ENCODE data around the gene NR2F2.
A peak's percentile ranks its signal among the peaks of the same experiment; 100 is the strongest.

NR2F2 gene

DNA sequence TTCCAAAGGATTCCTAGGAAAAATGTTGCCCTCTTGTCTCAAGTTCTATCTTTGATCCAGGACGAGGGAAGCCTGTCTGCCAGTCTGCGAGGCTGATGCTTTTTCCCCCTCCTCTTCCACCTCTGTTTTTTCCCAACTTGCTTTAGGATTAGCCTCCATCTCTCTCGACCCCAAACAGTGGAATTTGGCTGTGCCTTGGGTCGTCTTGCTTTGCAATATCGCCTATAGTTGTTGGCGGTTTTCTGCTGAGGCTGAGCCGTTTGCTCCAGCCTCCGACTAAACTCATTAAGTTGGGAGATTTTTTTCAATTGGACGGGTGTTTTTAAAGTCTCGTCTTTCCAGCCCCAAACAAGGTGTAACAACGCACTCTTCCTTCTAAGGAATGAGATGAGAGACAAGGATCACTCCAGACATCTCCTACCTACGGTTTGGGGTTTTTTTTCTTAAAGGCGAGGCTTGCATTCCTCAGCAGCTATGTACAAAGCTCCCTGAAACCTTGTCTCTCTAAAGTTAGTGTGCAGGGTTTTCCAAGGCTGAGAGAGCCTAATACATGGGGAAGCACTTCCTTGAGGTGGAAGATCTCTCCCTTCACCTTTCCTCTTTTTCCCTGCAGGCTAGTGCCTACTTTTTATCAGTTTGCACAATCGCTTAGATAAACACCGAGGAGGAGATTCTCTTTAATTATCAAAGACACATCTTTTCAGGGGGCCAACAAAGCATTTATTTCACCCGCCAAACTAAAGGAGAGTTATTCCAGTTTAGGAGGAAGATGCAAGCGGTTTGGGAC, 4.8 kb upstream of the NR2F2 start:
- in situ Hi-C loops (cut with HindIII; ENCODE audit: low sequenced_read_pairs), result loop anchor here (10.0 to 25.0 kb wide), 3 partner anchors 912 to 1663 kb away; no protein-coding TSS in a partner anchor
- TF ChIP-seq, protein P1, sequence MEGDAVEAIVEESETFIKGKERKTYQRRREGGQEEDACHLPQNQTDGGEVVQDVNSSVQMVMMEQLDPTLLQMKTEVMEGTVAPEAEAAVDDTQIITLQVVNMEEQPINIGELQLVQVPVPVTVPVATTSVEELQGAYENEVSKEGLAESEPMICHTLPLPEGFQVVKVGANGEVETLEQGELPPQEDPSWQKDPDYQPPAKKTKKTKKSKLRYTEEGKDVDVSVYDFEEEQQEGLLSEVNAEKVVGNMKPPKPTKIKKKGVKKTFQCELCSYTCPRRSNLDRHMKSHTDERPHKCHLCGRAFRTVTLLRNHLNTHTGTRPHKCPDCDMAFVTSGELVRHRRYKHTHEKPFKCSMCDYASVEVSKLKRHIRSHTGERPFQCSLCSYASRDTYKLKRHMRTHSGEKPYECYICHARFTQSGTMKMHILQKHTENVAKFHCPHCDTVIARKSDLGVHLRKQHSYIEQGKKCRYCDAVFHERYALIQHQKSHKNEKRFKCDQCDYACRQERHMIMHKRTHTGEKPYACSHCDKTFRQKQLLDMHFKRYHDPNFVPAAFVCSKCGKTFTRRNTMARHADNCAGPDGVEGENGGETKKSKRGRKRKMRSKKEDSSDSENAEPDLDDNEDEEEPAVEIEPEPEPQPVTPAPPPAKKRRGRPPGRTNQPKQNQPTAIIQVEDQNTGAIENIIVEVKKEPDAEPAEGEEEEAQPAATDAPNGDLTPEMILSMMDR (IDR thresholded peaks at IDR 0.05; ENCODE audit: low read depth, low read length, missing control alignments), result no peak
- no peak for DNase-seq (ENCODE audit: low read depth)
- peak overlapping the region; percentile 89 for H3K4me3 ChIP-seq (ENCODE audit: low read depth, low read length)

- H3K4me3 ChIP-seq (ENCODE audit: low read depth, low read length), result peak overlapping the region; percentile 89
- TF ChIP-seq, protein P1 (IDR thresholded peaks at IDR 0.05; ENCODE audit: low read depth, low read length, missing control alignments), result no peak
- in situ Hi-C loops (cut with HindIII; ENCODE audit: low sequenced_read_pairs), result loop anchor here (10.0 to 25.0 kb wide), 3 partner anchors 911 to 1664 kb away; no protein-coding TSS in a partner anchor
- no peak for DNase-seq (ENCODE audit: low read depth)
These were observed 4.0 kb upstream of the NR2F2 start for GRCh38 chr15:96326328-96327154.

DNA sequence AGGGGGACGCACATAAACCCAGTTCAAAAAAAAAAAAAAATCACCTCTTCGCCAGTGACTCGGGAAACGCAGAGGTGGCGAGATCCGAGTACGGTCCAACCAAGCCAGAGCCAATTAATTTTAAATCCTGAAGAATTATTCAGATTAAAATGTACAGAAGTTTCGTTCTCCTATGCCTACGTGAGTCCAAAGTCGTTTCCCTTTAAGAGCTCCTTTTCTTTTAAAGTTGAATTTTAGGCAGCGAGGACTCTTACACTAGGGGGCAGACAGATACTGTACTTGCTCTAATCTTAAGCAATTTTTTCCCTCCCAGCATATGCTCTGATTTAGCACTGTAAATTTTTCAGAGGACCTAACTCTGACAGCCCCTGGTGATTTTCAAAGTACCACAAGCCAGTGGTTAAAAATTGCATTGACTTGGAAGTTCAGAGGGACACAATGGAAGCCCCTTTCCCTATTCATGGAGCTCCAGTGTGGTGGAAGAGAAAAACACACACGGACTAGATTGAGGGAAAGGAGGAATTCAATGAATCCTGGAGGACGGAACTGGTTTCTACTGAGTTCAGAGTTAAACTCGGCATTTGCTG, 3.3 kb upstream of the NR2F2 start:
- in situ Hi-C loops (cut with HindIII; ENCODE audit: low sequenced_read_pairs), result loop anchor here (10.0 to 25.0 kb wide), 3 partner anchors 910 to 1665 kb away; no protein-coding TSS in a partner anchor
- TF ChIP-seq, protein P1 (IDR thresholded peaks at IDR 0.05; ENCODE audit: low read depth, low read length, missing control alignments), result peak; percentile 81
- DNase-seq (ENCODE audit: low read depth), result peak; percentile 91
- peak overlapping the region; percentile 89 for H3K4me3 ChIP-seq (ENCODE audit: low read depth, low read length)

DNA sequence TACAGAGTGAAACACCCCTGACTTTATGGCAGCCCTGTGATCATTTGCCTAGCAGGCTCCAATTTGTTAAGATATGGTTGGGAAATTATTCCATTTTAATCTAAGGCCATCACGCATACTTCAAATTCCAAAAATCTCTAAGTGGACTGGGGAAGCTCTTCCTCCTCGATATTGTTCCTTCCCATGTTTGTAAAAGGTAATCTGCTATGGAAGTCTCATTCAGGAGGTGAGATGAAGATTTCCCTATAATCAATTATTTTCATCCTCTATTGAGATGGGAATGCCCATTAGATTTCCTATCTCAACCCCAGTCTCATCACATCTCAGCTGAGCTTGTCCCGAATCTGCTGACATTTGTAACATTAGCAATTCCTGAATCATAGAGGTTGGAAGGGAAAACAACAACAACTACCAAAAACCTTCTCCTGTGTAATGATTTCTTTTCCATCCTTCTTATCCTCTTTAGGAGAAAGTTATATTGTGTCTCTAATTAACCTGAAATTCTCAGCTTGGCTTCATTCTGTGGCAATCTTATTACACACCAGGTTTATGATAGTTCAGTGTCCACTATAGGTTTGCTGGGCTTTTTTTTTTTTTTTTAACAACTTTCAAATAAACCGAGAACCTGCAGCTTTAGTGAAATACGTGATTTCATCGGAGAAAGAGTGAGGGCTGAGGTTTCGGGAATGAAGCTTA, 2.2 kb upstream of the NR2F2 start:
- no peak for DNase-seq (ENCODE audit: low read depth)

GRCh38 chr15:96328877-96329195, 1.7 kb upstream of the NR2F2 start:
- TF ChIP-seq, protein P1 (IDR thresholded peaks at IDR 0.05; ENCODE audit: low read depth, low read length, missing control alignments), result no peak
- no peak for DNase-seq (ENCODE audit: low read depth)

More for the DNA sequence above, 2.2 kb upstream of the NR2F2 start:
- H3K4me3 ChIP-seq (ENCODE audit: low read depth, low read length), result peak overlapping the region; percentile 89
- TF ChIP-seq, protein P1 (IDR thresholded peaks at IDR 0.05; ENCODE audit: low read depth, low read length, missing control alignments), result no peak
- in situ Hi-C loops (cut with HindIII; ENCODE audit: low sequenced_read_pairs), result loop anchor here (10.0 to 25.0 kb wide), 3 partner anchors 909 to 1666 kb away; no protein-coding TSS in a partner anchor

More at GRCh38 chr15:96328877-96329195, 1.7 kb upstream of the NR2F2 start:
- in situ Hi-C loops (cut with HindIII; ENCODE audit: low sequenced_read_pairs), result loop anchor here (10.0 to 25.0 kb wide), 3 partner anchors 908 to 1667 kb away; no protein-coding TSS in a partner anchor
- peak overlapping the region; percentile 89 for H3K4me3 ChIP-seq (ENCODE audit: low read depth, low read length)

Data from astrocyte of the cerebellum (primary cell).